ENCODE data around the gene MRFAP1L1. TPM values are rescaled to one million over a fixed set of nuclear protein-coding genes. Genes with fewer than 3 reads are reported as not detected.

Gene MRFAP1L1
- polyA plus RNA-seq, 1 experiment, result 35.5 TPM

DNA sequence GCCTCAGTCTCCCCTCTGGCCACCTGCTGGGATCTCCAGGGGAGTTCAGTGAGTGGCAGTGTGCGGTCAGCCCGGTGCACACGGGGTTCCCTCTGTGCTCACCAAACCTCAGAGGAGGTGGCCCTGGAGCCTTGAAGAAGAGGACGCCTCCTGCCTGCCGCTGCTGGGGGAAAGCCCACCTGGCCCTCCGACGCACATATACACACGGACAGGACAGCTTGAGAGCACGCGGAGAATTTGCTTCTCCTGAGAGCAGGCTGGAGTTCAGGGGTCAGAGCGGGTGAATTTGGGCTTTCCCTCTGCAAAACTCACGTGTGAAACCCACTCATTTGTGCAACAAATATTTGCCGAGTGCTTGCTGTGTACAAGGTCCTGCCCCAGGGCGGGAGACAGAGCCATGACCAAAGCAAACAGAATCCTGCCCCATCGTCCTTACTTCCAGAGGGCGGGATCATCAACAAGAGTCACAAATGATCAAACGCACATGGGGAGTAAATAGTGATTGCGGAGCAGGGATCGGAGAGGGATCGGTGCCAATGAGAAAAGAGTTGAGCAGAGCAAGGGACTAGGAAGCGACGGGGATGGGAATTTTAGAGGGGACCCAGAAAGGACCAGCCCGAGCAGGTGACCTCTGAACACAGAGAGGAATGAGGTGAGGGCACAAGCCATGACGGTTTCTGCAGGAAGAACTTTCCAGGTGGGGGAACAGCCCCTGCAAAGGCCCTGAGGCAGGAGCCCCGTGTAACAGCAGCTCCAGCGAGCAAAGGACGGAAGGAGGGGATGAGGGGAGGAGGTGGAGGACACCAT lies 23.9 kb upstream of the MRFAP1L1 start:
- TF ChIP-seq, protein P1, sequence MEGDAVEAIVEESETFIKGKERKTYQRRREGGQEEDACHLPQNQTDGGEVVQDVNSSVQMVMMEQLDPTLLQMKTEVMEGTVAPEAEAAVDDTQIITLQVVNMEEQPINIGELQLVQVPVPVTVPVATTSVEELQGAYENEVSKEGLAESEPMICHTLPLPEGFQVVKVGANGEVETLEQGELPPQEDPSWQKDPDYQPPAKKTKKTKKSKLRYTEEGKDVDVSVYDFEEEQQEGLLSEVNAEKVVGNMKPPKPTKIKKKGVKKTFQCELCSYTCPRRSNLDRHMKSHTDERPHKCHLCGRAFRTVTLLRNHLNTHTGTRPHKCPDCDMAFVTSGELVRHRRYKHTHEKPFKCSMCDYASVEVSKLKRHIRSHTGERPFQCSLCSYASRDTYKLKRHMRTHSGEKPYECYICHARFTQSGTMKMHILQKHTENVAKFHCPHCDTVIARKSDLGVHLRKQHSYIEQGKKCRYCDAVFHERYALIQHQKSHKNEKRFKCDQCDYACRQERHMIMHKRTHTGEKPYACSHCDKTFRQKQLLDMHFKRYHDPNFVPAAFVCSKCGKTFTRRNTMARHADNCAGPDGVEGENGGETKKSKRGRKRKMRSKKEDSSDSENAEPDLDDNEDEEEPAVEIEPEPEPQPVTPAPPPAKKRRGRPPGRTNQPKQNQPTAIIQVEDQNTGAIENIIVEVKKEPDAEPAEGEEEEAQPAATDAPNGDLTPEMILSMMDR (IDR thresholded peaks at IDR 0.05; ENCODE audit: insufficient read depth, low read depth, low read length), result no peak
- ChIA-PET POLR2A (no interaction called here), CTCF (interaction anchor here (0.6 kb wide), 1 partner anchor 24 kb away, joined by 3 read pairs; no protein-coding TSS in a partner anchor)
- Histone ChIP-seq H3K36me3 (ENCODE audit: control insufficient read depth, insufficient read depth, low read length) (no peaks in the 10 kb centered on the region), H3K27me3 (ENCODE audit: control insufficient read depth, insufficient read depth, low read length) (no peaks in the 10 kb centered on the region), H3K4me3 (ENCODE audit: low read depth, low read length) (no peak overlapping the region)
- DNase-seq (ENCODE audit: low read depth), result no peak

DNA sequence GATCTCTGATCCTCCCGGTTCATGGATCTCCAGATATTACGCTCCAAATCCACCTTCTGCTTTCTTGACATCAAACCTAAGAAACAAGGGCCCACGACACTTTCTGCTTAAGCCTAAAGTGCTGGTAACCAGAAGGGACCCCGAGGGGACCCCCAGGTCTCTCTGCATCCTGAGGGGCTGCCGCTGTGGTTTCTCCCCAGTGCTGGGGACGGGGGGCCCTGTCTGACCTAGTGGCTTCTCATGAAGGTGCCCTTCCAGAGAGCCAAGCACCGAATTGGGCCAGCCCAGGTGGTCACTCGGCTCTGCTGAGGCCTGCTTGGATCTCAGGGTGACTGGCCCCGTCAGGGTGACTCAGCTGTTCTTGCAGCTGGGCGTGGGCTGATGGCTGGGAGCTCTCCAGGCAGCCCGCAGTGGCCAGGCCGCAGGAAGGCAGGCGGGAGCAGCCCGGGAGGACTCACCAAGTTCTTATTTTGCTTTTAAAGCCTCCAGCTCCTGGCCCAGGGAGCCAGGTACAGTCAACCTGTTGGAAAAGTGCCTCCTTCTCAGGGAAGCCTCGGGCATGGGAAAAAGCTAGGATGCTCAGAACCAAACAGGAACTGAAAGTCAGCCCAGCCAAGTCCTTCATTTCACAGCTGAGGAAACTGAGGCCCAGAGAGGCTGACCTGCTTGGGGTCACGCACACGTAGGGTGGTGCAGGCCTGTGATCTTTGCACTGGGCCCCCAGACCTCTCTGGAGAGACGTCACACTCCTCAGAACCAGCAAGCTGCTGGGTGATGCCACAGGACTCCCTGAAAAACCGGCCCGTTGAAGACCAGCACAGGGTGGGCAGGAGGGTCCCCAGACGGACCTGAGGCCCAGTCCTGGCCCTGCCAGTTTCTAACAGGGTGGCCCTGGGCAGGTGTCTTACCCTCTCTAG lies 23.0 kb upstream of the MRFAP1L1 start:
- ChIA-PET CTCF (interaction anchor here (0.6 to 0.9 kb wide), 3 partner anchors 24 to 140 kb away, joined by 3 to 4 read pairs (median 3); no protein-coding TSS in a partner anchor), POLR2A (no interaction called here)
- TF ChIP-seq, protein P1 (IDR thresholded peaks at IDR 0.05; ENCODE audit: insufficient read depth, low read depth, low read length), result 0 out of 2 replicates have a peak, but pooled peaks have one; percentile 10
- H3K4me3 ChIP-seq (ENCODE audit: low read depth, low read length), result no peak overlapping the region
- no peaks in the 10 kb centered on the region for H3K27me3 ChIP-seq (ENCODE audit: control insufficient read depth, insufficient read depth, low read length)
- peak; percentile 50 for DNase-seq (ENCODE audit: low read depth)
- H3K36me3 ChIP-seq (ENCODE audit: control insufficient read depth, insufficient read depth, low read length), result no peaks in the 10 kb centered on the region

DNA sequence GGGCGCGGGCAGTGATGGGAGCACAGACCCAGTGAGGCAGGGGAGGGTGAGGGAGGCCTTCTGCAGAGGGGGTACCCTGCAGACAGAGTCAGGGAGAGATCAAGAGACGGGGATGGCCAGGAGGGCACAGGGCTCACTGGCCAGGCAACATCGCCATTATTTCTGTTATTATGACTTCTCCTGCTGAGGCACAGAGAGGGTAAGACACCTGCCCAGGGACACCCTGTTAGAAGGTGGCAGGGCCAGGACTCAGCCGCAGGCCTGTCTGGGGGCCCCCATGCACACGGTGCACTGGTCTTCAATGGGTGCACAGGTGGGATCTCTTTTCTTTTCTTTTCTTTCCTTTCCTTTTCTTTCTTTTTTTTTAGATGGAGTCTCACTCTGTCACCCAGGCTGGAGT lies 22.1 kb upstream of the MRFAP1L1 start:
- POLR2A ChIA-PET, result no interaction called here
- no peak for DNase-seq (ENCODE audit: low read depth)
- Histone ChIP-seq H3K4me3 (ENCODE audit: low read depth, low read length) (no peak overlapping the region), H3K36me3 (ENCODE audit: control insufficient read depth, insufficient read depth, low read length) (no peaks in the 10 kb centered on the region), H3K27me3 (ENCODE audit: control insufficient read depth, insufficient read depth, low read length) (no peaks in the 10 kb centered on the region)
- CTCF ChIA-PET, result interaction anchor here (0.6 kb wide), 1 partner anchor 10 kb away, joined by 3 read pairs; no protein-coding TSS in a partner anchor
- TF ChIP-seq, protein P1 (IDR thresholded peaks at IDR 0.05; ENCODE audit: insufficient read depth, low read depth, low read length), result no peak

DNA sequence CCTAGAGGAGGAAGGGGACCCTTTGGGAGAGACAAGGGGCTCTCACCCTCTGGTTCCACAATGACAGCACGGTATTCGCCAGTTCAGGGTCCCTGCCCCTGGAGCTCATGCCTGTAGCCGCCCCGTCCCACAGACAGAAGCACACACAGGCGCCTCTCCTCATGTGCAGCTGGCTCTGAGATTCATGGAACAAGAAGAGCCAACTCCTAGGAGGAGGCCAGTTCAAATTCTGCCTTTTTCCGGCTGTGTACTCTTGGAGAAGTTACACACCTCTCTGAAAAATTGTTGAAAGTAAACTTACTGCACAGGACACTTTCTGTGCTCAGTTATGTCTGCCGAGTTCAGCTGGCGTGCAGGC lies 21.6 kb upstream of the MRFAP1L1 start:
- no peak for DNase-seq (ENCODE audit: low read depth)
- no peaks in the 10 kb centered on the region for H3K27me3 ChIP-seq (ENCODE audit: control insufficient read depth, insufficient read depth, low read length)
- TF ChIP-seq, protein P1 (IDR thresholded peaks at IDR 0.05; ENCODE audit: insufficient read depth, low read depth, low read length), result no peak
- ChIA-PET CTCF (interaction anchor here (0.6 to 2.6 kb wide), 3 partner anchors 10 to 142 kb away, joined by 3 to 9 read pairs (median 4); no protein-coding TSS in a partner anchor), POLR2A (no interaction called here)
- H3K36me3 ChIP-seq (ENCODE audit: control insufficient read depth, insufficient read depth, low read length), result no peaks in the 10 kb centered on the region
- H3K4me3 ChIP-seq (ENCODE audit: low read depth, low read length), result no peak overlapping the region
